ENCODE measurements around the gene LY6G5C.

Gene LY6G5C

DNA sequence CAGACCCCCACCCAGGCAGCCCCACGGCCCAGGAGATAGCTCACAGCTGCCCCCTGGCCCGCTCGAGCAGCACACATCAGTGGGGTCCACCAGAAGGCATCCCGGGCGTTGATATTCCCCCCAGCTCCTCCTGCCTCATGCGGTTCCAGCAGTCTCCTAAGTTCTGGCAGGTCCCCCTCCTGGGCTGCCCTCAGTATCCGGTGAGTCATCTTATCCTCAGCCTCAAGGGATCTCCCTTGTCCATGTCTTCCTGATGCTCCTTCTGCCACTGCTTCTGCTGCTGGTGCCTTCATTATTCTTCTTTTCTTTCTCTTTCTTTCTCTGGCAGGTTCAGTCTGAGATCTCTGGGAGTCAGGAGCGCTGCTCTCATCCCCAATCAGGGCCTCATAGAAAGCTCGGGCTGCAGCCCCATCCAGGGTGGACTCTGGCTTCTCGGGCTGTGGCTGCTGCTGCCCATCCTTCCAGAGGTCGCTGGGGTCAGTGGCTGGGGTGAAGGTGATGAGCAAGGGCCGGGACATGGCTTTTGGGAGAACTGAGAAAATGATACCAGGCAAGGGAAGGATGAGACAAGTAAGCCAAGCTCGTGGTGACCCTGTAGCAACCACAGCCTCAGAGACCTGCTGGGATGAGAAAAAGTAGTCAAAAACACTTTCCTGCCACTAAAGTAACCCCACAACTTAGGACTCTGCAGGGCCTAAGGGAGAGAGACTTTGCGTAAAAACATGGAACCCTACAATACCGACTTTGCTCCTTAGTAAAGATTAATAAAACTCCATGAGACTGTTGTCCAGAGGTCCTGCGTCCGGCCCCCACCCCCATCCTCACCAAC lies 16.7 kb downstream of the LY6G5C start:
- Histone ChIP-seq H3K4me3 (ENCODE audit: low read length) (peak overlapping the region; percentile 96), H3K36me3 (ENCODE audit: insufficient read depth, low read depth, low read length) (peaks cover 52% of the 10 kb centered on the region), H3K9me3 (ENCODE audit: insufficient read depth, low read depth, low read length) (no peaks in the 10 kb centered on the region), H3K27me3 (ENCODE audit: insufficient read depth, low read length) (no peaks in the 10 kb centered on the region), H3K27ac (ENCODE audit: low read length) (peak overlapping the region; percentile 98), H3K9ac (ENCODE audit: low read depth, low read length) (peak overlapping the region; percentile 98), H3K4me1 (ENCODE audit: insufficient read depth, low read length) (peaks cover 10% of the 10 kb centered on the region; the same call in 1 of the 2 replicates)

DNA sequence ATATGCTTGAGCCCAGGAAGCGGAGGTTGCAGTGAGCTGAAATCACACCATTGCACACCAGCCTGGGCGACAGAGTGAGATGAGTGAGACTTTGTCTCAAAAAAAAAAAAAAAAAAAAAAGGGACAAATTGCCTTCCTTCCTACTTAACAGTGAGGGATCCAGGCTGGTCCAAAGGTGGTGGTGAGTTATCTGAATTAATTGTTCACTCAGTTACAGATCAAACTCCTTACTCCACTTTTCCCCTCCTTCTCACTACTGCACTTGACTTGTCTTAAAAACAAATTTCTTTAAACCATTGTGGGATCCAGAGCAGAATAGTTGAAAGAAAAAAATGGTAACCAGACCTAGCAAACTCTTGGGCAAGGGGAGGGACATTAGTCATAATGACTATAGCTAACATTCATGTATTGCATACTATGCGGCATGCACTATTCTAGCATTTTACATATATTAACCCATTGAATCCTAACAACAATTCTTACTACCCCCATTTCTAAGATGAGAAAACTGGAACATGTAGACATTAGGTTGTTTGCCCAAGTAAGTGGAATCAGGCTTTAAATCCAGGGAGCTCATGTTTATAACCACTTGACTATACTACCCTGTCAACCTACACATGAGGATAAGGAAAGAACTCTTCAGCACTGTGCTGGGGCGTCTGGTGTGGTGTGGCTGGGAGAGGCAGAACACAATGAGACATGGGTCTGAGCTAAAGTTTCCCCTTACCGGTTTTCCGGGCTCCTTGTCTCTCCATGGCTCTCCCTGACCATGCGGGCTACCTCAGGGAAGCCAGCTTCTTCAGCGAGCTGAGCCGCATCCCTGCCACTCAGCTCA lies 17.5 kb downstream of the LY6G5C start:
- Histone ChIP-seq H3K9me3 (ENCODE audit: insufficient read depth, low read depth, low read length) (no peaks in the 10 kb centered on the region), H3K4me1 (ENCODE audit: insufficient read depth, low read length) (peaks cover 10% of the 10 kb centered on the region; the same call in 1 of the 2 replicates), H3K36me3 (ENCODE audit: insufficient read depth, low read depth, low read length) (peaks cover 46% of the 10 kb centered on the region), H3K9ac (ENCODE audit: low read depth, low read length) (peak overlapping the region; percentile 98; the same call in 1 of the 2 replicates), H3K27ac (ENCODE audit: low read length) (no peak overlapping the region), H3K4me3 (ENCODE audit: low read length) (peak overlapping the region; percentile 96; the same call in 1 of the 2 replicates), H3K27me3 (ENCODE audit: insufficient read depth, low read length) (no peaks in the 10 kb centered on the region)

DNA sequence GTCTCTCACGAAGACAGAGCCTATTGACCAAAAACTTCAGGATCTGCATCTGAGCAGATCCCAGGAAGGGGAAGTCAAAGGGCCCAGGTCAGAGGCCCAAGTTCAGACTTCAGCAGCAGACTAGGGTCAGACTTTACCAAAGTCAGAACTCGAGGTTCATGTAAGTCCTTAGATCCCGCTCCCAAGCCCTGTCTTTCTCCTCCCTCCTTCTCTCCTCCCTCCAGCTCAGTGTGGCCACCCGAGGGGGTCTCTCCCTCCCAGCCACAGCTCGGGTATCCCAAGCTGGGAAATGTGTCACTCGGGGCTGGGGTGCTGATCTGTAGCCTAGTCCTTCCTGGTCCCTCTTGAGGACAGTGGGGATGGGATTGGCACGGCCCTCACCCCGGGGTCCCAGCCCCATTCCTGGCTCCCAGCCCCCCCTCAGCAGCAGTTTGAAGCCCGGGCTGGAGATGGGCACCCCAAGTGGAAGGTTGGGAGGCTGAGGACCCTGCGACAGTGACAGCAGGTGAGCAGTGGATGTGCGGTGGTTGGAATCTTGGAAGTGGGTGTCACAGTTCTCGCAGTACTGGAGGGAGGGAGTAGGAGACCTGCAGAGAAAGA lies 18.6 kb downstream of the LY6G5C start:
- Histone ChIP-seq H3K27ac (ENCODE audit: low read length) (no peak overlapping the region), H3K9ac (ENCODE audit: low read depth, low read length) (no peak overlapping the region), H3K27me3 (ENCODE audit: insufficient read depth, low read length) (no peaks in the 10 kb centered on the region), H3K4me1 (ENCODE audit: insufficient read depth, low read length) (peaks cover 10% of the 10 kb centered on the region; the same call in 1 of the 2 replicates), H3K9me3 (ENCODE audit: insufficient read depth, low read depth, low read length) (no peaks in the 10 kb centered on the region), H3K4me3 (ENCODE audit: low read length) (no peak overlapping the region), H3K36me3 (ENCODE audit: insufficient read depth, low read depth, low read length) (peaks cover 40% of the 10 kb centered on the region)

DNA sequence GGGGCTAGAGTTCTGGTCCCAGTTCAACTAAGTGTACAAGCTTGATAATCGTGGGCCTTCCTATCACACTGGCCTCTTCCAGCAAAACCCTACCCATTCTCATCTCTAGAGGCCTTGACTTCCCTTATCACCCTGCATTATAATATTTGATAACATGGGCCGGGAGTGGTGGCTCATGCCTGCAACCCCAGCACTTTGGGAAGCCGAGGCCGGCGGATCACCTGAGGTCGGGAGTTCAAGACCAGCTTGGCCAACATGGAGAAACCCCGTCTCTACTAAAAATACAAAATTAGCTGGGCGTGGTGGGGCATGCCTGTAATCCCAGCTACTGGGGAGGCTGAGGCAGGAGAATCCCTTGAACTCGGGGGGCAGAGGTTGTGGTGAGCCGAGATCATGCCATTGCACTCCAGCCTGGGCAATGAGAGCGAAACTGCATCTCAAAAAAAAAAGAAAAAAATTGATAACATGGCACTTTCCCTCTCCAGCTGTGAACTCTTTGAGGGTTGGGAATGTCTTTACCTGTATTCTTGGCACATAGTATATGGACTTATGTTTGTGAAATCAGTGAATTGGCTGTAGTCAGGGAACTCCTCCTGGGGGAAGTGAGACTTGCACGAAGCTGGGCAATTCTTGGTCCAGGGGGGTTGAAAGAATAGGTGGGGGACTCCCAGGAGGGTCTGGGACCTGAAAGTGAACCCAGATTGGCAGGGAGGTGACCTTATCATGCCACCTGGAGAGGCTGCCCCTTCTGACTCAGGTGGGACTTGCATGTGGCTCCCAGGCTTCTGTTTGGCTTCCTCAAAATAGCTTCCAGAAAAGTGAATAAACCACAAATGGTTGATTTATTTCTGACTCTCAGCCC lies 19.4 kb downstream of the LY6G5C start:
- Histone ChIP-seq H3K27me3 (ENCODE audit: insufficient read depth, low read length) (no peaks in the 10 kb centered on the region), H3K27ac (ENCODE audit: low read length) (peak overlapping the region; percentile 35), H3K36me3 (ENCODE audit: insufficient read depth, low read depth, low read length) (peaks cover 37% of the 10 kb centered on the region), H3K9me3 (ENCODE audit: insufficient read depth, low read depth, low read length) (no peaks in the 10 kb centered on the region), H3K4me1 (ENCODE audit: insufficient read depth, low read length) (peaks cover 10% of the 10 kb centered on the region; the same call in 1 of the 2 replicates), H3K4me3 (ENCODE audit: low read length) (peak overlapping the region; percentile 99), H3K9ac (ENCODE audit: low read depth, low read length) (peak overlapping the region; percentile 99; the same call in 1 of the 2 replicates)

DNA sequence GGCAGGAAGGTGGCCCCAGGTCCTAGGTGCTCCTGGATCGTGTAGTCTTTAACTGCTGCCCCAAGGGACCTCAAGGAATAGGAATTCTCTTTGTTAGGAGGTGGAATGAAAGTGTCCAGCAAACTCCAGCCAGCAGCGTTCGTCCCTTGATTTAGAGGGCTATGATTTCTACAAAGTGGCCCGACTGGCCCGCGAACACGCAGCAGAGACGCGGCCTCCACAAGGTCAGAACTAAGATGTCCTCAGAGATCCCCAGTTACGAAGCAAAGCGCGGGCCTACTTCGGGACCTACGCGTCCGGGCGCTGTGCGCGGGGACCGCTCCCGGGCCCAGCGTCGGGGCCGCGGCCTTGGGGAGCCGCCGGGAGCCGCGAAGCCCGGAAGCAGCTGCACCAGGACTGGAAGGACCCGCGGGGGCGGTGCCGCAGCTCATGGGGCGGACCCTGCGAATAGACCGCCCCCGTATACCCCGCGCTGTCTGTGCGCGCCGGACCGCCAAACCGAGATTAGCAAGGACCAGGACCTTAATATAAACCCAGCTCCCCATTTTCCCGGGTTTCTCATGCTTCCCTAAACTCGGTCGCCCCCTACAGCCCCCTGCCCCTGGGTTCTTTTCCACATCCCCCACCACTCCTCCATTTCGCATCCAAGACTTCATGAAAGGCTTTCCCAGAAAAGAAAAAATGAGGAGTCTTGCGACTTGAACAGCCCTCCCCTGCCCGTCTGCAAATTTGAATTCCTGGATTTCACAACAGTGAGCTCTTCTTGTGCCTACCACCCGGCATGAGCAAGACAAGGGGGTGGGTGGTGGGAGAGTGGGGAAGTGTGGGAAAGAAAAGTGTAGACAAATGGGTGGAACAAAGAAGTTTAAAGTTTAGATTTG lies 20.2 kb downstream of the LY6G5C start, which contains the start of gene C6orf47:
TSS of gene C6orf47 (minus strand) at position 398 of the 881 bp plus-strand sequence. CDS start 831 bp downstream, outside the sequence.
- H3K4me1 ChIP-seq (ENCODE audit: insufficient read depth, low read length) = peaks cover 10% of the 10 kb centered on the region; the same call in 1 of the 2 replicates
- H3K9ac ChIP-seq (ENCODE audit: low read depth, low read length) = peak within 1 kb of the TSS; percentile 99
- peaks cover 39% of the 10 kb centered on the region for H3K36me3 ChIP-seq (ENCODE audit: insufficient read depth, low read depth, low read length)
- H3K27me3 ChIP-seq (ENCODE audit: insufficient read depth, low read length) = no peaks in the 10 kb centered on the region
- H3K27ac ChIP-seq (ENCODE audit: low read length) = peak within 1 kb of the TSS; percentile 91
- peak within 1 kb of the TSS; percentile 99 for H3K4me3 ChIP-seq (ENCODE audit: low read length)
- H3K9me3 ChIP-seq (ENCODE audit: insufficient read depth, low read depth, low read length) = no peaks in the 10 kb centered on the region

DNA sequence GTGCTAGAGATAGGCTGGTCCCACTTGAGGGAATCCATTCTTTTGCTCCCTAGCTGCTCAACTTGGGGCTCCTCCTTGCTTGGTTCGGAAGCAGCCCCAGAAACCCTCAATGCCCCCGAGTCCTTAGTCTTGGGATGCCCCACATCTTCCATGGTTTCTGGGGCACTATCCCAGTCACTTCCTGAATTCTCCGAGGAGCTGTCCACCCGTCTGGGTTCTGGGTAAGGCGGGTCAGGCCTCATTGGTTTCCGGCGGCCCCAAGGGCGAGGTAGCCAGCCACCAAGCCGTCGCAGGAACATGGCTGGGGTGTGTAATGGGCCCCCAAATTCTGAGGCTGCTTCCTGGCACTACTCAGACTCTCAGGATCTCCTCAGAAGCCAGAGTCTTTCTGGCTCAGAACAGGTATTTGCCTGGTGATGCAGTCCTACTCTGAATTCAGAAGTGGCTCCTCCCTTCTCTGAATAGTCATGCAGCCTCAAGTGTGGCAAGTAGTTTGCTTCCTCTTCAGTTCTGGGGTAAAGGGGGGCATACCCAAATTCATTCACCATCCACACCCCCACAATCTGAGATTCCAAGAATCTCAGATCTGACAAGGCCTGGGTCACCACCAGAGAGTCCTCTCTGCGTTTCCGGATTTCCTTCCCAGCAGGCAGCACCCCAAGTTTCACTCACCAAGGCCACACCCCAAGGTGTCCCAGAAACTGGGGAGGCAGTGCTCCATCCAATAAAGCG lies 21.1 kb downstream of the LY6G5C start:
- H3K4me1 ChIP-seq (ENCODE audit: insufficient read depth, low read length) = peaks cover 10% of the 10 kb centered on the region; the same call in 1 of the 2 replicates
- H3K36me3 ChIP-seq (ENCODE audit: insufficient read depth, low read depth, low read length) = peaks cover 39% of the 10 kb centered on the region
- peak overlapping the region; percentile 99 for H3K4me3 ChIP-seq (ENCODE audit: low read length)
- no peaks in the 10 kb centered on the region for H3K27me3 ChIP-seq (ENCODE audit: insufficient read depth, low read length)
- peak overlapping the region; percentile 91 for H3K27ac ChIP-seq (ENCODE audit: low read length)
- H3K9ac ChIP-seq (ENCODE audit: low read depth, low read length) = peak overlapping the region; percentile 99
- H3K9me3 ChIP-seq (ENCODE audit: insufficient read depth, low read depth, low read length) = no peaks in the 10 kb centered on the region

DNA sequence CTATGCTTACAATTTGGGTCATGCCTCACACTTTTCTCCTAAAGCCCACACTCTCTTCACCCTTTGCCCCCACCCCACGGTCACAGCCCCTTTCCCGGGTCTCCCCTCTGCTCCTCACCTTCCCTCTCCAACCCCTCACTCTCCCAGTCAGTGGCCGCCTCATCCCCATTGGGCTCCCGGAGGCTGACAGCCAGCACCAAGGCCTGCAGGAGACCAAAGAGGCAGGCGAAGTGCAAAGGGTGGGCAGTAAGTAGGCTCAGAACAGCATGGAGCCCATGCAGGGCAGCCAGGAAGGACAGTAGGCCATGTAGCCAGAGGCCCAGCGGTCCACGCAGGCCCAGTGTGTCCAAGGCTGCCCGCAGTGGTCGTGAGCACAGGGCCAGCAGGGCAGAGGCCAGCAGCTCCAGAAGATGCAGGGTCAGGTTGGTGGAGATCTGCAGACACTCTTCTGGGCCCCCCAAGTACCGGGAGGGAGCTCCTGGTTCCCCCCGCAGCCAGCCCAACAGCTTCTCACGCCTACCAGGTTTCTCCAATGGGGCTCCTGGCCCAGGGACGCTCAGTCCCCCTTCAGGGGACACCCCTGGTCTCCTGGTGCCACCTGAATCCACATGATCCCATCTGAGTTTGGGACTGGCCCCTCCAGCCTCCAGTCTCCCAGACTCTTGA lies 21.8 kb downstream of the LY6G5C start:
- Histone ChIP-seq H3K27ac (ENCODE audit: low read length) (no peak overlapping the region), H3K4me1 (ENCODE audit: insufficient read depth, low read length) (peaks cover 10% of the 10 kb centered on the region; the same call in 1 of the 2 replicates), H3K9ac (ENCODE audit: low read depth, low read length) (peak overlapping the region; percentile 99; the same call in 1 of the 2 replicates), H3K4me3 (ENCODE audit: low read length) (peak overlapping the region; percentile 99), H3K9me3 (ENCODE audit: insufficient read depth, low read depth, low read length) (no peaks in the 10 kb centered on the region), H3K36me3 (ENCODE audit: insufficient read depth, low read depth, low read length) (peaks cover 39% of the 10 kb centered on the region), H3K27me3 (ENCODE audit: insufficient read depth, low read length) (no peaks in the 10 kb centered on the region)

DNA sequence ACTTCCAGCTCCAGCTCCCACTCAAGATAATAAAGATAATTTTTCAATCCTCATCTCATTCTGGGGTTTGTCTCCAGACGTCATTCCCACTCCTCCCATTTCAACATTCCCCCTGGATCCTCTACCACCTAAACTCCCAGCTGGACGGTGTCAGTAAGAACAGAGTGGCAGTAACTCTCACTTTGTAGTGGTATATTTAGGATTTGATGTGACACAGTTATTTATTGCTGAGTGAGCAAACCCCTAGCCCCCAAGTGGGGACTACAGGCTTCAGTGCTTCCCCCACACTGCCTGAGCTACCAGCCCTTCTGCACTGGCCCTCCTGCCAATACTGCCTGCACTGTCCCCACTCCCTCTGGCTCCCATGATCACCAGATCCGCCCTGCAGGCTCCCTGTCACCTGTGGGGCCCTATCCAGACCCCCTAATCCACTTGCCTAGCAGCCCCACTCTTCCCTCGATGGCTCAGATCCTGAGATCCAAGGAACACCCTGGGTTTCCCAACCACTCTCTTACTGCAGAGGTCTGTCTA lies 22.6 kb downstream of the LY6G5C start:
- Histone ChIP-seq H3K36me3 (ENCODE audit: insufficient read depth, low read depth, low read length) (peaks cover 31% of the 10 kb centered on the region), H3K4me3 (ENCODE audit: low read length) (no peak overlapping the region), H3K4me1 (ENCODE audit: insufficient read depth, low read length) (peaks cover 7% of the 10 kb centered on the region; the same call in 1 of the 2 replicates), H3K9me3 (ENCODE audit: insufficient read depth, low read depth, low read length) (no peaks in the 10 kb centered on the region), H3K27me3 (ENCODE audit: insufficient read depth, low read length) (no peaks in the 10 kb centered on the region), H3K9ac (ENCODE audit: low read depth, low read length) (no peak overlapping the region), H3K27ac (ENCODE audit: low read length) (no peak overlapping the region)

DNA sequence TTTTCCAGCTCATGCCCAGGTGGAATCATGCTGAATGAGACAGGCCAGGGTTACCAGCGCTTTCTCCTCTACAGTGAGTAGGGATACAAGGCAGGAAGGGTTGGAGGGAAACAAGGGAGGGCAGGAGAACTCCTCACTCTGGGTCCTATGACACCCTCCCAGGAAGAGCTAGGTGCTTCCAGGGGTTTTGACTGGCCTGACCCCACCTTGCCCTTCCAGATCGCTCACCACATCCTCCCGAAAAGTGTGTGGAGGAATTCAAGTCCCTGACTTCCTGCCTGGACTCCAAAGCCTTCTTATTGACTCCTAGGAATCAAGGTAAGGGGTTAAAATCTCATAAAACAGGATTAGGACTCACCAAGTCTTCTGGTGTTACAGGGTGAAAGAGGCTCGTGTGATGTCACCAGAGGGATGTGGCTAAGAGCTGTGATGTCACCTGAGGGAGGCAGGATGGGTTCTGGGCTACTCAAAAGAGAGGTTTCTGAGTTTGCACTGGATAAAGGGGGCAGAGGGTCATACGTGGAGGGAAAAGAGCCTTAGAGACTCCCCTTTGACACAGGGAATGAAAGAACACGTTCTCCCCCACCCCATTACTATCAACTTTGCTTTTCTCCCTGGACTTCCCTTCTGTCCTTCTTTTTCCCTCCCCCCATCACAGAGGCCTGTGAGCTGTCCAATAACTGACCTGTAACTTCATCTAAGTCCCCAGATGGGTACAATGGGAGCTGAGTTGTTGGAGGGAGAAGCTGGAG lies 23.3 kb downstream of the LY6G5C start:
- Histone ChIP-seq H3K4me3 (ENCODE audit: low read length) (no peak overlapping the region), H3K36me3 (ENCODE audit: insufficient read depth, low read depth, low read length) (peaks cover 25% of the 10 kb centered on the region), H3K4me1 (ENCODE audit: insufficient read depth, low read length) (peaks cover 7% of the 10 kb centered on the region; the same call in 1 of the 2 replicates), H3K27ac (ENCODE audit: low read length) (no peak overlapping the region), H3K27me3 (ENCODE audit: insufficient read depth, low read length) (no peaks in the 10 kb centered on the region), H3K9me3 (ENCODE audit: insufficient read depth, low read depth, low read length) (no peaks in the 10 kb centered on the region), H3K9ac (ENCODE audit: low read depth, low read length) (no peak overlapping the region)
